ENCODE results near the gene DUOX2.
"Not testable (repeated sequence)": the region's sequence is repeated elsewhere in the genome, so short reads cannot be mapped to it uniquely, and the experiment has no call there.

DUOX2 gene

DNA sequence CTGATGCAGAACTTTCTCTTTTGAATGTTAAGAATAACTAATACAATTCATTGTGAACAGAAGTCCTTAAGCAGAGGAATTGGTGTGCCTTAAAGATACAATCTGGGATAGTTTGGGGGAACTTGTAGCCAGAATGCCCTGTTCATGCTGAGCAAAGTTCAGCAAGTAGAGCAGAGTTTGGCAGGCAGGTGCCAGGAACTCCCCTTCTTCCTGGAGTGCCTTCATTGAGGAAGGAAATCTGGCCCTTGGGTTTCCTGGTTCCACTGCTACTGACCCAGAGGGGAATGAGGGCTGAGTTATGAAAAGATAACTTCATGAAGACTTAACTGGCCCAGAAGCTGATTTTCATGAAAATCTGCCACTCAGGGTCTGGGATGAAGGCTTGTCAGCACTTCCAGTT is 40.4 kb downstream of the DUOX2 start:
- DNase-seq (ENCODE audit: low read depth in 2 of 2): not testable (repeated sequence)

DNA sequence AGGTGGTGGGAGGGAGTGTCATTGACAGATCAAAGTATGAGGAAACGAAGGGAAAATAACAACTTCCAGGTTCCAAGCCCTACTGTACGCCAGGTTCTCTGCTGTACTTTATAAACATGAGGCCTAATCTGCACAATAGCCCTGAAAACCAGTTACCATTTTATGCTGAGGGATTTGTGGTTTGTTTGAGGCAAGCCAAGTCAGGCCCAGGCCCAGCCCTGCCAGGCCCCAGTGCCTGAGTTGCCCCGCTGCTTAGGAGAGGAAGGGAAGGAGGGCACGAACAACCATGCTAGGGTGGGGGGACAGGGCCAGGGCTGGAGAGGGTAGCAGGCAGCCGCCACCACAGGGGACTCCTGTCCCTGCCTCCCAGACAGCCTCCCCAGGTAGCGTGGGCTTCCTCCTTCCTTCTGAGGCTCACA is 44.0 kb downstream of the DUOX2 start:
- not testable (repeated sequence) for DNase-seq (ENCODE audit: low read depth in 2 of 2)

DNA sequence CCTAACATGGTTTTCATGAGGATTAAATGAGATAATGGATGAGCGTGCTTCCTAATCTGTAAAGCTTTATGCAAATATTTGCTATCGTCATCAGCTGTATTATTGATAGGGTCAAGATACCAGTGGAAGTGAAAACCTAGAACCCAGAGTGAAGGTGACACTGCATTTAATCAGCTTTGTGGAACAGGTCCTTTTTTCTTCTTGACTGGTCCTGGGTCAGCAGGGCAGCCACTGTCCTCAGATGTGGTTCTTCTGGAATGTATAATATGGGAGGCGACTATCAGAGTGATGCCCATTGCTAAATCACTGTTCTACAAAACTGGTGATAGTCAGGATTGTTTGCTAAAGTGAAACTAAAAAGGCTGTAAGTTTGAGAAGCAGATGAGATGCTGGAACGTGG is 49.6 kb downstream of the DUOX2 start:
- no peak for DNase-seq (ENCODE audit: low read depth in 2 of 2)

DNA sequence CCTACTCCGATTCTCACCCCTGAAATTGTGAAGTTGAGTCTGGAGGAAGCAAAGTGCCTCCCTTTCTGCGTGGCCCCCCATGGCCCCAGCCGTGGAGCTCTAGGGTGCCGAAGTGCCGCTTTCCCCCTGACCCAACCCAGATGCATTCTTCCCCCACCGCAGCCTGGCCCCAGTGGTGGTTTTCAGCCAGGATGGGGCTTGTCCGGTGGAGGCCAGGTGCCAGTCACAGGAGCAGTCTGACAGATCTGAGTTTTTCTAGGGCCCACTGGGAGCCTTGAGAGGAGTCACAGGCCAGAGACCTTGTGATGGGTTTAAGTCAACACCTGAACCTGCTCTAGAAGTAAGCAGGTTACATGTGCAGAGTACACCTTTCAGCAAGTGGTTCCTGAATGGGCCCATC is 51.7 kb downstream of the DUOX2 start:
- not testable (repeated sequence) for DNase-seq (ENCODE audit: low read depth in 2 of 2)

DNA sequence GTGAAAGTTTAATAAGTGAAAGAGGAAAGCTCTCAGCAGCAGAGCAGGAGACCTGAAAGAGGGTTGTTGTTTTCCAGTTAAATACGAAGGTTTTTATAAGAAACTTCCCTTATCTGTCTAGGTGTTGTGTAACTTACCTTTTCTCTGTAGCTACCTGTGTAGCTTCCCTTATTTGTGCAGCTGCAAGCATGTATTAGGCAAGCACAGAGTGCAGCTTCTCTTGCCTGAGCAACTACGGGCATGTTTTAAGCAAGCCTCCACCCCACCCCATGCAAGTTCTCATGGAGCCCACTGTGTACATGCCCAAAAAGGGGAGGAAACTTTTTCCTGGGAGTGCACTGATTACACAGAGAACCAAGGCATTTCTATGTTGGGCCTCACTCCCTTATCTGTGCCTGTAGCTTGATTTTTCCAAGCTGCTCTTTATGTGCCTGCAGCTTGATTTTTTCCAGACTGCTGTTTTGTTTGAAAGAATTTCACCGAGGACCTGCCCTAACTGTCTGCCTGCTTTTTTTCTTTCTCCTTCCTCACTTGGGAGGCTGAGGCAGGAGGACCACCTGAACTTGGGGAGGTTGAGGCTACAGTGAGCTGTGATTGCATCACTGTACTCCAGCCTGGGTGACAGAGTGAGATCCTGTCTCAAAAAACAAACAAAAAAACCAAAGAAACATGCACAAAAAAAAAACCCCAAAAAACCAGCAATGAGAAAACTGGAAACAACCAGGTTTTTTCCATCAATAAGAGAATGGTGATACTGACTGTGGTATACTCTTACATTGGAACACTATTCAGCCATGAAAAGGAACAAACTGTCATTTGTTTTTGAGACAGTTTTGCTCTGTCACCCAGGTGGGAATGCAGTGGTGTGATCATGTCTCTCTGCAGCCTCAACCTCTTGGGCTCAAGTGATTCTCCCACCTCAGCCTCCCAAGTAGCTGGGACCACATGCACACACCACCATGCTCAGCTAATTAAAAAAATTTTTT is 55.0 kb downstream of the DUOX2 start:
- not testable (repeated sequence) for DNase-seq (ENCODE audit: low read depth in 2 of 2)

DNA sequence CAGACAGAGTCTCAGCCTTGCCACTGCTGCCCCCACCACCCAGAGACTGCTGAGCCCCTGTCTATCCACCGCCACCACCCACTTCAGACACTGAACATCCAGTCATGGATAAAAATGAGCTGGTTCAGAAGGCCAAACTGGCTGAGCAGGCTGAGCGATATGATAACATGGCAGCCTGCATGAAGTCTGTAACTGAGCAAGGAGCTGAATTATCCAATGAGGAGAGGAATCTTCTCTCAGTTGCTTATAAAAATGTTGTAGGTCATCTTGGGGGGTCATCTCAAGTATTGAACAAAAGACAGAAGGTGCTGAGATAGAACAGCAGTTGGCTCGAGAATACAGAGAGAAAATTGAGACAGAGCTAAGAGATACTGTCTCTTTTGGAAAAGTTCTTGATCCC is 61.3 kb downstream of the DUOX2 start:
- not testable (repeated sequence) for DNase-seq (ENCODE audit: low read depth in 2 of 2)

DNA sequence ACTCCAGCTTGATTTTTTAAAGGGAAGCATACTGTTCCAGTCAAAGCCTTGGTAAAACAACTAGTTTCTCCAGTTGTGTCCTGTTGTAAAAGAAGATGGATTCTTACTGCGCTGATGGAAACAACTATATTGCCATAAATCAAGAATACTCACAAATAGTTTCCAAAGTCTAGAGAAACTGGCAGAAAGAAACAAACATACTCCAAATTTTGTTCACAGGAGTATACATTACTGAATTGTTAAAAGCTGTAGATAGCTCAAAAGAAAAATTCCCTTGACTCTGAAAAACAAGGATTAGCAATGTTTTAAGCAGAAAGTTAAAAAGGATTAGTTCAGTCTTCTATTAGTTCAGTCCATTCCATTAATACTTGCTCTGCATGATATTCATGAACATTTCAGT is 63.4 kb downstream of the DUOX2 start:
- DNase-seq (ENCODE audit: low read depth in 2 of 2): no peak

DNA sequence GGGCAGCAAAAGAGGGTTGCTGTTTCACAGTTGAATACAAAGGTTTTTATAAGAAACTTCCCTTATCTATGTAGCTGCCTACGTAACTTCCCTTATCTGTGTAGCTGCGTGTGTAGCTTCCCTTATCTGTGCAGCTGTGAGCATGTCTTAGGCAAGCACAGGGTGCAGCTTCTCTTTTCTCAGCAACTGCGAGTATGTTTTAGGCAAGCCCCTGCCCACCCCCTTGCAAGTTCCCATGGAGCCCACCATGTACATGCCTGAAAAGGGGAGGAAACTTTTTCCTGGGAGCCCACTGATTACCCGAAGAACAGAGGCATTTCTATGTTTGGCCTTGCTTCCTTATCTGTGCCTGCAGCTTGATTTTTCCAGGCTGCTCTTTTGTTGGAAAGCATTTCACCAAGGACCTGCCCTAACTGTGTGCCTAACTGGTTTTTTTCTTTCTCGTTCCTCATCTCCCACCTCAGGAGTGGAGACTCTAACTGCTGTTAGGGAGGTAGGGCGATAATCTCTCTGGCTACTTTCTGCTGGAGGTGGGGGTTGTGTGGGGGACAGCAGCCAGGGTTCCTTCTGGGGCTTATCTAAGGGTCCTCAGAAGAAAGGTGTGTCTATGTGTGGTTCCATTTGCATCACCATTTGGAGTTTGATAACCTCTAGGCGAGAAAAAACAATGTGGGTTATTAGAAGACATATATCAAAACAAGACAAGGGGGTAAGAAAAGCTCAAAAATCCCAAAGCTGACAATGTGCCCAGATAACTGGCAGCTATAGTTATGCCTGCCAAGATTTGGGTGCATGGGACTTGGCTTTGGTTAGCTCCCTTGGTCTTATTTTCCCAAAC is 65.0 kb downstream of the DUOX2 start:
- no peak for DNase-seq (ENCODE audit: low read depth in 2 of 2)

DNA sequence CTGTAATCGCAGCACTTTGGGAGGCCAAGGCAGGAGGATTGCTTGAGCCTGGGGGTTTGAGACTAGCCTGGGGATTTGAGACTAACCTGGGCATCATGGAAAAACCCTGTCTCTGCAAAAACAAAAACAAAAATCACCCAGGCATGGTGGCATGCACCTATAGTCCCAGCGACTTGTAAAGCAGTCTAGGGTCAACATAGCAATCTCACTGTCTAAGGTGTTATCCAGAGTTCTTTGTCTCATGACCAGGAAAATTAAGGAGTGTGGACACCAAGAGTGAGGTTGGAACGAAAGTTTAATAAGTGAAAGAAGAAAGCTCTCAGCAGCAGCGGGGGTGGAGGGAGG is 65.6 kb downstream of the DUOX2 start:
- not testable (repeated sequence) for DNase-seq (ENCODE audit: low read depth in 2 of 2)

DNA sequence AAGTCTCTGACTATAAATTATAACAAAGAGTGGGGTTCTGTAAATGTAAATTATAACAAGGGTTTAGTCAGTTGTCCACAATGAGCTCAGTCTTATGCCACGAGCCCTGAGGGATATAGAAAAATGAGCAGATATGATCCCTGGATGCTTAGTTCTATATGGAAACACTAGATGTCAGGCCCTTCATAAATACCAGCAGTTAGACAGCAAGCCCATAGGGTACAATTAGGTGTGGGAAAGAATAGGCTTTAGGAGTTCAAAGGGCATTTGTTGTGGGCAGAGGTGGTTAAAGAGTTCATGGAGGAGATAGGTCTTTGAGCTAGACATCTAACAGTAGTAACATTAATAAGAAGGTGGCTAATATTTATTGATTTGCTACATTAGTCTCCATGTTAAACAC is 69.7 kb downstream of the DUOX2 start:
- DNase-seq (ENCODE audit: low read depth in 2 of 2): not testable (repeated sequence)

DNA sequence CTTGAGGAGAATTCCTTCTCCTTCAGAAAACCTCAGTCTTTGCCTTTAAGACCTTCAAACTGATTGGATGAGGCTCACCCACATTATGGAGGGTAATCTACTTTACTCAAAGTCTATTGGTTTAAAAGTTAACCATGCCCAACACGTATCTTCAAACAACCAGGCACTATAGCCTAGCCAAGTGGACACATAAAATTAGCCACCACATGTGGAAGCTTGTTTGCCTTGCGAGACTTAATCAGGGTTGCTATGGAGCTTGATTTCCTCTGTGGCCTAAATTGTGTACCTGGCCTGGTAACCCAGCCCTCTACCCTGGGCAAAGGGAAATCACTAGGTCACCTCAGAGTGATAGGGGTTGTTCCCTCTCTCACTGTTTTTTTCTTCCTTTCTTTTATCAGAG is 71.1 kb downstream of the DUOX2 start:
- DNase-seq (ENCODE audit: low read depth in 2 of 2): not testable (repeated sequence)

Measured in stimulated activated CD8-positive, alpha-beta memory T cell treated with anti-CD3 and anti-CD28 coated beads, Interleukin-2, amount 100 ng/mL, for 48 hours (primary cell).